ENCODE data around the gene CKS1B. TPM values are rescaled to one million over a fixed set of nuclear protein-coding genes. Genes with fewer than 3 reads are reported as not detected.
A peak's percentile ranks its signal among the peaks of the same experiment; 100 is the strongest.

CKS1B gene
- total and polyA plus RNA-seq, 9 of the 15 experiments (the other 6 are each of a cell fraction or from before 2014, with no cell fraction given), result 215 to 1,103 (median 460) TPM

- TF ChIP-seq, protein P1, sequence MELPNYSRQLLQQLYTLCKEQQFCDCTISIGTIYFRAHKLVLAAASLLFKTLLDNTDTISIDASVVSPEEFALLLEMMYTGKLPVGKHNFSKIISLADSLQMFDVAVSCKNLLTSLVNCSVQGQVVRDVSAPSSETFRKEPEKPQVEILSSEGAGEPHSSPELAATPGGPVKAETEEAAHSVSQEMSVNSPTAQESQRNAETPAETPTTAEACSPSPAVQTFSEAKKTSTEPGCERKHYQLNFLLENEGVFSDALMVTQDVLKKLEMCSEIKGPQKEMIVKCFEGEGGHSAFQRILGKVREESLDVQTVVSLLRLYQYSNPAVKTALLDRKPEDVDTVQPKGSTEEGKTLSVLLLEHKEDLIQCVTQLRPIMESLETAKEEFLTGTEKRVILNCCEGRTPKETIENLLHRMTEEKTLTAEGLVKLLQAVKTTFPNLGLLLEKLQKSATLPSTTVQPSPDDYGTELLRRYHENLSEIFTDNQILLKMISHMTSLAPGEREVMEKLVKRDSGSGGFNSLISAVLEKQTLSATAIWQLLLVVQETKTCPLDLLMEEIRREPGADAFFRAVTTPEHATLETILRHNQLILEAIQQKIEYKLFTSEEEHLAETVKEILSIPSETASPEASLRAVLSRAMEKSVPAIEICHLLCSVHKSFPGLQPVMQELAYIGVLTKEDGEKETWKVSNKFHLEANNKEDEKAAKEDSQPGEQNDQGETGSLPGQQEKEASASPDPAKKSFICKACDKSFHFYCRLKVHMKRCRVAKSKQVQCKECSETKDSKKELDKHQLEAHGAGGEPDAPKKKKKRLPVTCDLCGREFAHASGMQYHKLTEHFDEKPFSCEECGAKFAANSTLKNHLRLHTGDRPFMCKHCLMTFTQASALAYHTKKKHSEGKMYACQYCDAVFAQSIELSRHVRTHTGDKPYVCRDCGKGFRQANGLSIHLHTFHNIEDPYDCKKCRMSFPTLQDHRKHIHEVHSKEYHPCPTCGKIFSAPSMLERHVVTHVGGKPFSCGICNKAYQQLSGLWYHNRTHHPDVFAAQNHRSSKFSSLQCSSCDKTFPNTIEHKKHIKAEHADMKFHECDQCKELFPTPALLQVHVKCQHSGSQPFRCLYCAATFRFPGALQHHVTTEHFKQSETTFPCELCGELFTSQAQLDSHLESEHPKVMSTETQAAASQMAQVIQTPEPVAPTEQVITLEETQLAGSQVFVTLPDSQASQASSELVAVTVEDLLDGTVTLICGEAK (IDR thresholded peaks at IDR 0.05), result no peak
- TF ChIP-seq, protein P1 (CRISPR knock-in tag; IDR thresholded peaks at IDR 0.05), result no peak
- TF ChIP-seq ZNF282 (CRISPR knock-in tag; IDR thresholded peaks at IDR 0.05) (no peak), SP2 (IDR thresholded peaks at IDR 0.05; ENCODE audit: extremely low read depth, low read depth, low read length, poor library complexity, severe bottlenecking) (no peak), RFX1 (IDR thresholded peaks at IDR 0.05) (no peak), ELF2 (CRISPR knock-in tag; IDR thresholded peaks at IDR 0.05) (no peak), ZNF280A (IDR thresholded peaks at IDR 0.05; ENCODE audit: low read depth, partially characterized antibody) (no peak), HSF4 (CRISPR knock-in tag; IDR thresholded peaks at IDR 0.05; ENCODE audit: borderline replicate concordance) (no peak), RREB1 (CRISPR knock-in tag; IDR thresholded peaks at IDR 0.05) (no peak), RCOR1 (IDR thresholded peaks at IDR 0.05; ENCODE audit: borderline replicate concordance in 1 of 2, low read depth in 2 of 2, low read length in 2 of 2) (peak in 1 of 2 experiments; percentile 72; a peak in 1 of 4 replicates), ZNF785 (CRISPR knock-in tag; IDR thresholded peaks at IDR 0.05) (no peak), MEF2D (tag; conservative IDR thresholded peaks at IDR 0.05; ENCODE audit: low read depth) (no peak), GATA2 (CRISPR knock-in tag; IDR thresholded peaks at IDR 0.05) (no peak)
These were observed 10.8 kb upstream of the CKS1B start (continued) for GRCh38 chr1:154963643-154964042.
